ENCODE data around the gene ZNF763.
"Not testable (repeated sequence)": the region's sequence is repeated elsewhere in the genome, so short reads cannot be mapped to it uniquely, and the experiment has no call there.

The ZNF763 gene

DNA sequence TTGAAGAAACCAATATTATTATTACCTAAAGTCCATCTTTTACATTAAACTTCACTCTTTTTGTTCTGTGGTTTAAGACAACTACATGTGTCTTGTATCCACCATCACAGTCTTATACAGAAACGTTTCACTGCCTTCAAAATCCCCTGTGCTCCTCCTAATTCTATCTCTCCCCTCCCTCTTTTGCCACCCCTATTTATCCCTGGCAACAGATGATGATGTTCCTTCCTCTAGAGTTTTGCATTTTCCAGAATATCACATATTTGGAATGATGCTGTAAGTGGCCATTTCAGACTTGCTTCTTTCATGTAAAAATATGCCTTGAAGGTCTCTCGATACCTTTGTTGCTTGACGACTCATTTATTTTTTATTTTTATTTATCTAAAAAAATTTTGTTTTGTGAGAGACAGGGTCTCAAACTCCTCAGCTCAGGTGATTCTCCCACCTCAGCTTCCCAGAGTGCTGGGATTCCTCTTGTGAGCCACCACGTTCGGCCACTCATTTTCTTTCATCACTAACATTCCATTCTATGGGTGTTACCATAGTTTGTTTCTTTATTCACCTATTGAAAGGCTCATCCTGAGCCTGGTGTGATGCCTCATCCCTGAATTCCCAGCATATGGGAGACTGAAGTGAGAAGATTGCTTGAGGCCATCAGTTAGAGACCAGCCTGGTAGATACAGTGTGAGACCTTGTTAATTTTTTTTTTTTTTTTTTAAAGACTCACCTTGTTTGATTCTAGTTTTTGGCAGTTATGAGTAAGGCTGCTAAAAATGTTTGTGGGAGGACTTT, 8.4 kb downstream of the ZNF763 start:
- no peak for DNase-seq

DNA sequence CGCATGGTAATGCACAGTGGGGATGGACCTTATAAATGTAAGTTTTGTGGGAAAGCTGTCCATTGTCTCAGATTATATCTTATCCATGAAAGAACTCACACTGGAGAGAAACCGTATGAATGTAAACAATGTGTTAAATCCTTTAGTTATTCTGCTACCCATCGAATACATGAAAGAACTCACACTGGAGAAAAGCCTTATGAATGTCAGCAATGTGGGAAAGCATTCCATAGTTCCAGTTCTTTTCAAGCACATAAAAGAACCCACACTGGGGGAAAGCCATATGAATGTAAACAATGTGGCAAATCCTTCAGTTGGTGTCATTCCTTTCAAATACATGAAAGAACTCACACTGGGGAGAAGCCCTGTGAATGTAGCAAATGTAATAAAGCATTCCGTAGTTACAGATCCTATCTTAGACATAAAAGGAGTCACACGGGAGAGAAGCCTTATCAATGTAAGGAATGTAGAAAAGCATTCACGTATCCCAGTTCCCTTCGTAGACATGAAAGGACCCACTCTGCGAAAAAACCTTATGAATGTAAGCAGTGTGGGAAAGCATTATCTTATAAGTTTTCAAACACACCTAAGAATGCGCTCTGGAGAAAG, 13.8 kb downstream of the ZNF763 start:
- DNase-seq: no peak

GRCh38 chr19:11979527-11979926, 14.7 kb downstream of the ZNF763 start:
- no peak for DNase-seq

- no peak for DNase-seq
These were observed 17.7 kb downstream of the ZNF763 start for GRCh38 chr19:11982526-11982925.

DNA sequence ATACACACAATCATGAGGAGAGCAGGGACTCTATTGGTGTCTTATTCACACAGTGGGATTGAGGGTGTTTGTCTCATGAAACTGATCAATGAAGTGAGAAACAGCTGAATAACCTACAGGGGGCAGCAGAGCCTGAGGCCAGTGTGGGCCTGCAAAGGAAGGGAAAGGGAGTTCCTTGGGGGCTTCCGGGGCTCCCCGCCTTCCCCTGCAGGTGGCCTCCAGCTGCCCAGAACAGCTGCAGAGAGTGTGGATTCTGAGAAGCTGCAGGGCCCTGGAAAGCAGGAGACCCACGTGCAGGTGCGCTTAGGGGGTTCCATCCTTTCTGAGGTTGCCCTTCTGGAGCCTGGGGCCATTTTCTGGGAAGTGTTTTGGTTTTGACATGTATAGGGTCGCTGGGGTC, 20.1 kb downstream of the ZNF763 start:
- DNase-seq: no peak

DNA sequence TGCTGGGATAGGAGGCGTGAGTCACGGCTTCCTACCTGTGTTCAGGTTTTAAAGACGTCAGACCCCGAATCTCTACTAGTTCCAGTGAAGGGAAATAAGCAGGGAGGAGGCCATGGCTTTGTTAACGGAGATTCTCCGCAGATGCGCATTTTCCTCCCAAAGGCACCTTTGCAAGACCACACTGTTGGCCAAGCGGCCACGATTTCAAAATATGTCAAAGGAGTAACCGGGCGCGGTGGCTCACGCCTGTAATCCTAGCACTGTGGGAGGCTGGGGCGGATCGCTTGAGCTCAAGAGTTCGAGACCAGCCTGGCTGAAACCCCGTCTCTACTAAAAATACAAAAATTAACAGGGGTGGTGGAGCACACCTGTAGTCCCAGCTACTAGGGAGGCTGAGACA, 21.9 kb downstream of the ZNF763 start:
- no peak for DNase-seq

DNA sequence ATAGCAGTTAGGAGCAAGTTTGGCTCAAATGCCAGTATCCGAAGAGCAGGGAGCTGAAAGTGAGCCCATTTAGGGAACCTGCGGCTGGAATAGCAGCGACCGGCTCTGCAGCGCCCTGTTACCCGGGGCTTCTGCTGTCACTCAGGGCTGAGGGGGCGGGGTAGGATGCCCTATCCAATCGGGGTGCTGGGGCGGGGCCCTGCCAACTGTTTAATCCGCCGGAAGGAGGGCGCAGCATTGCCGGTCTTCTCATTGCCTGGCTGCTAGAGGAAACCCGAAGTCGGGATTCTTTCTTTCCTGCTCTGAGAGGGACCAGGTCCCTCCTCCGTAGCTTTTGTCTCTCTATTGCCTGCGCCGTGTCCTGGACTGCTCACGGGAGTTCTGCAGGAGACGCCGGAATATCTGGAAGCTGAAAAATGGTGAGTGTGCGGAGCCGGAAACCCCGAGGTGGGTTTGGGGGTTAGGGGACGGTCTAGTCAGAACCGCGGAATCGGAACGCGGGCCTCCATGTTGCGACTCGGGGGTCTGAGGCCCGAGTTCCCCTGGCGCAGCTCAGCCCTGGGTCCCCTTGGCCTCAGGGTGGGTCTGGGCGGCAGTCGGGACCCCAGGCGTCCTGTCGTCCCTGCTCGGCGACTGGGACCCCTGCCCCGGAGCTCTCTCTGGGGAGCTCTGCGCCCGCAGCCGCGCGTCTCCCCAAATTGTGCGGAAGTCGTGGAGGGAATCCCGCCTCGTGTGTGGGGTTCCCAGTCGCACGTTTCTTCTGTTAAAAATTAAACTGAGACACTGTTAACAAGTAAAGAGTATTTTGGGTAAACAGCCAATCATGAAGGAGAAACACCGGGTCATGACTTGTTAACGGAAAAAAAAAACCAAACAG, 22.8 kb downstream of the ZNF763 start:
- peak; percentile 97 for DNase-seq

GRCh38 chr19:11989112-11989456, 24.2 kb downstream of the ZNF763 start:
- DNase-seq: no peak

DNA sequence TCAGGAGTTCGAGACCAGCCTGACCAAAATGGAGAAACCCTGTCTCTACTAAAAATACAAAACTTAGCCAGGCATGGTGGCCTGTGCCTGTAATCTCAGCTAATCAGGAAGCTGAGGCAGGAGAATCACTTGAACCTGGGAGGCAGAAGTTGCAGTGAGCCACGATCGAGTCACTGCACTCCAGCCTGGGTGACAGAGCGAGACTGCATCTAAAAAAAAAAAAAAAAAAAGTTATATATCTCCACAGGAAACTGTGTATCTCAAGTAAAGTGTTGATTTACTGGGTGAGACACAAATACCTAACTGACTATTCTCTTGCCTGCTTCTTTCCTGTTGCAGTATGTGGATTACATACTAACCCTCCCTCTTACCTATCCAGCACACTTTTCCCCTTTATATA, 27.1 kb downstream of the ZNF763 start:
- not testable (repeated sequence) for DNase-seq

GRCh38 chr19:11995174-11995573, 30.3 kb downstream of the ZNF763 start:
- no peak for DNase-seq

GRCh38 chr19:12000152-12000981, 35.5 kb downstream of the ZNF763 start:
- no peak for DNase-seq

GRCh38 chr19:12015015-12015752, 50.3 kb downstream of the ZNF763 start:
- DNase-seq: no peak

DNA sequence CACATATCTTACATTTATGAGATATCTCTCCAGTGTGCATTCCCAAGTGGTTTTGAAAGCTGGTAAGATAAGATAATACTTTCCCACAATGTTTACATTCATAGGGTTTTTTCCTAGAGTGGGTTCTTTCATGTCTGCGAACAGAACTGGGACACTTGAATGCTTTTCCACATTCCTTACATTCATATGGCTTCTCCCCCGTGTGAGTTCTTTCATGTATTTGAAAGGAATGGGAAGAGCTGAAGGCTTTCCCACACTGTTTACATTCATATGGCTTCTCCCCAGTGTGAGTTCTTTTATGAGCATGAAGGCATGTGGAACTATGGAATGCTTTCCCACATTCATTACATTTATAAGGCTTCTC, 50.9 kb downstream of the ZNF763 start:
- DNase-seq: no peak

Measured in femur (tissue), 1 donor.